ENCODE results near the gene SUGCT.
"Not testable (repeated sequence)": the region's sequence is repeated elsewhere in the genome, so short reads cannot be mapped to it uniquely, and the experiment has no call there.

SUGCT gene

DNA sequence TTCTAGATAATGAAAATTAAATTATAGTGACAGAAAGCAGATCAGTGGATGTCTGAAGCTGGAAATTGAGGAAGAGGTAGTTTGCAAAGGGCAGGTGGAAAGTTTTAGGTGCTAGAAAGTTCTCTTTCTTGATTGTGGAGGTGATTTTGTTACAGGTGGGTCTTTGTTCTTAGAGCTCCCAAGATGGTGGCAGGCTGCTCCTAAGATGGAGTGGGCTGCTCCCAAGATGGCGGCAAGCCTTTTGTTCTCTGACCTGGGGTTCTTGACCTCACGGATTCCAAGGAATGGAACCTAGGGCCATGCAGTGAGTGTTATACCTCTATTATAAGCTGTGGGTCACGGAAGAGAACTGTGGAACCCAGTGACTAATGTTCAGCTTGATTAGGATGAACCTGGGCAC, 32.5 kb downstream of the SUGCT start:
- DNase-seq (ENCODE audit: low read depth), result no peak
- TF ChIP-seq, protein P1, sequence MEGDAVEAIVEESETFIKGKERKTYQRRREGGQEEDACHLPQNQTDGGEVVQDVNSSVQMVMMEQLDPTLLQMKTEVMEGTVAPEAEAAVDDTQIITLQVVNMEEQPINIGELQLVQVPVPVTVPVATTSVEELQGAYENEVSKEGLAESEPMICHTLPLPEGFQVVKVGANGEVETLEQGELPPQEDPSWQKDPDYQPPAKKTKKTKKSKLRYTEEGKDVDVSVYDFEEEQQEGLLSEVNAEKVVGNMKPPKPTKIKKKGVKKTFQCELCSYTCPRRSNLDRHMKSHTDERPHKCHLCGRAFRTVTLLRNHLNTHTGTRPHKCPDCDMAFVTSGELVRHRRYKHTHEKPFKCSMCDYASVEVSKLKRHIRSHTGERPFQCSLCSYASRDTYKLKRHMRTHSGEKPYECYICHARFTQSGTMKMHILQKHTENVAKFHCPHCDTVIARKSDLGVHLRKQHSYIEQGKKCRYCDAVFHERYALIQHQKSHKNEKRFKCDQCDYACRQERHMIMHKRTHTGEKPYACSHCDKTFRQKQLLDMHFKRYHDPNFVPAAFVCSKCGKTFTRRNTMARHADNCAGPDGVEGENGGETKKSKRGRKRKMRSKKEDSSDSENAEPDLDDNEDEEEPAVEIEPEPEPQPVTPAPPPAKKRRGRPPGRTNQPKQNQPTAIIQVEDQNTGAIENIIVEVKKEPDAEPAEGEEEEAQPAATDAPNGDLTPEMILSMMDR (conservative IDR thresholded peaks at IDR 0.05; ENCODE audit: low read depth, low read length), result no peak
- H3K4me3 ChIP-seq (ENCODE audit: low read depth, low read length), result no peak overlapping the region

DNA sequence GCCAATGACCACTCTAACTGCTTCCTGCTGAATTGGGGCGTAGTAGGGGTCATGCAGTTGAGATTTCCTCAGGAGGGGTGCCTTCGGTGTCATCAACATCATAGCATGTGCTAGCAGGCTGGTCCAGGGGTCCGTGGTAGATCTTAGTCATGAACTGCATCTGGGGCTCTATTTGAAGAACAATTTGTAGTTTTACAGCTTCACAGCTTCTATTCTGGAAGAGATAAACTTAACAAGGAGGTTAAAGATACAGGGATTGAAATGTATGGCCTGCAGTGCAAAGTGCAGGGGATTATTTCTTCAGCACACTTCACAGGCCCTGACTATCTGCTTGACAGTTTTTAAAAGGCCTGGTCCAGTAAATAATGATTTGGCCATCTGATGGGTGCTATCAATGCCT, 33.5 kb downstream of the SUGCT start:
- not testable (repeated sequence) for H3K4me3 ChIP-seq (ENCODE audit: low read depth, low read length); DNase-seq (ENCODE audit: low read depth)

DNA sequence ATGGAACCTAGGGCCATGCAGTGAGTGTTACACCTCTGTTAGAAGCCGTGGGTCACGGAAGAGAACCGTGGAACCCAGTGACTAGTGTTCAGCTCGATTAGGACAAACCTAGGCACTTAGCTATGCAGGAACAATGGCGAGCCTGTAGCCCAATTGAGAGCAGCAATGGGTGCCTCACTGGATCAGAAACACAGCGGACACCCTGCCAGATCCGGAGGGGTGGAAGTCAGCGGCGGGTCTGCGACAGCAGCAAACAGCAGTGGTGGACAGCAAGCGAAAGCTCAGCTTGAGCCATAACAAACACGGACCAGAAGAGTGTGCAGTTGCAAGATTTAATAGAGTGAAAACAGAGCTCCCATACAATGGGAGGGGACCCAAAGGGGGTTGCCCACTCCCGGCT, 38.3 kb downstream of the SUGCT start:
- DNase-seq (ENCODE audit: low read depth); H3K4me3 ChIP-seq (ENCODE audit: low read depth, low read length): not testable (repeated sequence)

DNA sequence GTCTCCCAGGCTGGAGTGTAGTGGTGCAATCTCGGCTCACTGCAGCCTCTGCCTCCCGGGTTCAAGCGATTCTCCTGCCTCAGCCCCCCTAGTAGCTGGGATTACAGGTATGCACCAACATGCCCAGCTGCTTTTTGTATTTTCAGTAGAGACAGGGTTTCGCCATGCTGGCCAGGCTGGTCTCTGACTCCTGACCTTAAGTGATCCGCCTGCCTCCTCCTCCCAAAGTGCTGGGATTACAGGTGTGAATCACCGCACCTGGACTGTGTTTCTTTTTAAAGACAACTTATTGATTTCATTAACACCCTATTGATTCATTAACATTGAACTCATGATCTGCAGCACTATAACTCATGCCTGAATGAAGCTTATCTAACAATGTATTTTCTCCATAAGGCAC, 40.5 kb downstream of the SUGCT start:
- H3K4me3 ChIP-seq (ENCODE audit: low read depth, low read length); DNase-seq (ENCODE audit: low read depth): not testable (repeated sequence)

DNA sequence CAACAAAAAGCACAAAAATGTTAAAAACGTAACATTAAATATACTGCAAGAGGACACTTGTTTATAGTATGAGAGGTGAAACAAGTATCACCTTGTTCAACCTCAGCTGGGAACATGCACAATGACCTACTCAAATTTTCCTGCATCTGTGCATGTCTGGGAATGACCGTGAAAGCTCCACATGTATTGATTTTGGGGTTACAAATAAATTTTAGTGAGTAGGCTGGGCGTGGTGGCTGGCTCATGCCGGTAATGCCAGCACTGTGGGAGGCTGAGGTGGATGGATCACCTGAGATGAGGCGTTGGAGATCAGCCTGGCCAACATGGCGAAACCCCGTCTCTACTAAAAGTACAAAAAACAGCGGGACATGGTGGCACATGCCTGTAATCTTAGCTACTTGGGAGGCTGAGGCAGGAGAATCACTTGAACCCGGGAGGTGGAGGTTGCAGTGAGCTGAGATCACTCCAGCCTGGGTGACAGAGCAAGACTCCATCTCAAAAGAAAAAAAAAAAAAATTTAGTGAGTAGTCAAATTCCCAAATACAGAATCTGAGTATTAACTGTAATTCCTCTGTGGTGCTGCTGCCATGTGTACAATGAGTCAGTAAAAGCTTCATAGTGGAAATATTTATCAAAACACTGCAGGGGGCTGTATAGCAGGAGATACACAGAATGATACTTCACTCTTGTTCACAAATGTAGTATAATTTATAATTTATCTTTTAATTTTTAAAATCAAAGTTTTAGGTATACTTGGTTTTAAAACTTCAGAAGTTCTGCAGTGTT, 41.1 kb downstream of the SUGCT start:
- TF ChIP-seq, protein P1 (conservative IDR thresholded peaks at IDR 0.05; ENCODE audit: low read depth, low read length), result no peak
- peak; percentile 79 for DNase-seq (ENCODE audit: low read depth)
- H3K4me3 ChIP-seq (ENCODE audit: low read depth, low read length), result no peak overlapping the region

DNA sequence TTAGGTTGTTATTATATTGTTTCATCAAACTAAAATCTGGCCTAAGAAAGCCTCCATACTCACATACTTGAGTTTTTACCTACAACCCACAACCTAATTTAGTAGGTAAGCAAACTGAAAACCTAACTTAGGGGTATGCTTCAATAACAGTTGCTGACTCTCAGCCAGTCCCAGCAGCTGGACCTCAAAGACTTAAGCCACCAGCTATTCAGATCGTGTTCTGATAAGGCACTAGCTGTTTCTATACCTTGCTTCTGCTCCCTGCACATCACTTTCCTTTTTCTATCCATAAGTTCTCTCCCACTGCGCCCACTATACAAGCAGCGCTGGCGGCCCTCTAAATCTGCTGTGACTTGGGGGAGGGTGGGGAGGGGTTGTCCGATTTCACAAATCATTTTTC, 42.3 kb downstream of the SUGCT start:
- TF ChIP-seq, protein P1 (conservative IDR thresholded peaks at IDR 0.05; ENCODE audit: low read depth, low read length), result no peak
- H3K4me3 ChIP-seq (ENCODE audit: low read depth, low read length), result no peak overlapping the region
- DNase-seq (ENCODE audit: low read depth), result no peak

DNA sequence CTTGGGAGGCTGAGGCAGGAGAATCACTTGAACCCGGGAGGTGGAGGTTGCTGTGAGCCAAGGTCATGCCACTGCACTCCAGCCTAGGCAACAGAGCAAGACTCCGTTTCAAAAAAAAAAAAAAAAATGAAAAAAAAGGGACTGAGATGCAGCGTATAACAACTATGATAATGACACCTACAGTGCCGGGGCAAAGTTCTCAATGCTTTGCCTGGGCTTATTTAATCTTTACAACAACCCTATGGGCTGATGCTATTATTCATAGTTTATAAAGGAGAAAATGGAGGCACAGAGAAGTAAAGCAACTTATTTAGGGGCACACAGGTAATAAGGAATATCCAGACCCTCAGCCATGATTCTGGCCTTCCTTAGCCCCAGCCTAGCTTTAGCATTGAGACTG, 47.6 kb downstream of the SUGCT start:
- TF ChIP-seq, protein P1 (conservative IDR thresholded peaks at IDR 0.05; ENCODE audit: low read depth, low read length), result no peak
- H3K4me3 ChIP-seq (ENCODE audit: low read depth, low read length), result no peak overlapping the region
- no peak for DNase-seq (ENCODE audit: low read depth)

DNA sequence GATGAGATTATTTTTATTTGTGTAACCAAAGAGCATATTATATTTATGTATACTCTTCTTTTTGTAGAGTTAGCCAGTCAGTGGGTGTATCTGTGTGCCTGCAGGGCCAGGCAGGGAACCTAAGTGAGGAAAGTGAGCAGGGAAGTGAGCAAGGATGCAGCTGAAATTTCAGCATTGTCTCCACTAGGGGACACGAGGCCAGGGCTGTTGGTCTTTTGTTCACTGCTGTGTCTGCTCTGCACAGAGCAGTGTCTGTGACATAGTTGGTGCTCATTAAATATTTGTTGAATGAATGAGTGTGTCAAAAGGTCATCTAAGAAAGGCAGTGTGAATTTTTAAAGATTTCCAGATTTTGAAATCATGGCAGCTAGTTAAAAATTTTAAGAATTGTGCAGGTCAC, 51.8 kb downstream of the SUGCT start:
- no peak overlapping the region for H3K4me3 ChIP-seq (ENCODE audit: low read depth, low read length)
- TF ChIP-seq, protein P1 (conservative IDR thresholded peaks at IDR 0.05; ENCODE audit: low read depth, low read length), result peak; percentile 27
- no peak for DNase-seq (ENCODE audit: low read depth)

Data from choroid plexus epithelial cell (primary cell).